Neural cell (in vitro differentiated cells): ENCODE data around the gene TPT1. TPM values are rescaled to one million over a fixed set of nuclear protein-coding genes. Genes with fewer than 3 reads are reported as not detected.

Experiments
- H2AFZ ChIP-seq: fragments of 200-600, 300-800 bp; sonication (generic), shearing (Covaris generic); 2 replicates; pipeline ENCODE4 v1.6.0; 2014; ENCODE audit warnings: low read depth, mild to moderate bottlenecking, antibody characterized with exemption, low read length, moderate library complexity
- H3F3A ChIP-seq: fragments of 200-600 bp; shearing (Covaris generic); 2 replicates; pipeline ENCODE4 v1.6.1; 2016; ENCODE audit warnings: mild to moderate bottlenecking, moderate library complexity, mixed read lengths, antibody characterized with exemption, low read length; ENCODE audit not compliant: insufficient read depth, poor library complexity, severe bottlenecking
- H3K27ac ChIP-seq: fragments of 200-600, 300-800 bp; sonication (generic), shearing (Covaris generic); 2 replicates; pipeline ENCODE4 v1.5.1; 2014; ENCODE audit warnings: mild to moderate bottlenecking, low read length, moderate library complexity
- H3K27me3 ChIP-seq: fragments of 300-800, 200-600 bp; sonication (generic), shearing (Covaris generic); 2 replicates; pipeline ENCODE4 v1.6.0; 2014; ENCODE audit warnings: mild to moderate bottlenecking, low read depth, low read length, moderate library complexity; ENCODE audit not compliant: insufficient read depth
- H3K36me3 ChIP-seq: fragments of 300-800, 200-600 bp; sonication (generic), shearing (Covaris generic); 2 replicates; pipeline ENCODE4 v1.5.1; 2014; ENCODE audit warnings: mild to moderate bottlenecking, antibody characterized with exemption, low read length, moderate library complexity; ENCODE audit not compliant: insufficient read depth
- H3K4me2 ChIP-seq: fragments of 300-800, 200-600 bp; sonication (generic), shearing (Covaris generic); 2 replicates; pipeline ENCODE4 v1.6.0; 2014; ENCODE audit warnings: mild to moderate bottlenecking, low read length
- H3K4me3 ChIP-seq: fragments of 300-800, 200-600 bp; sonication (generic), shearing (Covaris generic); 2 replicates; pipeline ENCODE4 v1.5.1; 2014; ENCODE audit warnings: mild to moderate bottlenecking, low read length, moderate library complexity
- H3K79me2 ChIP-seq: fragments of 200-600 bp; shearing (Covaris generic); replicated peaks from 2 replicates; pipeline ENCODE4 v1.6.0; 2014; ENCODE audit warnings: mild to moderate bottlenecking, low read length, moderate library complexity; ENCODE audit not compliant: insufficient read depth
- H3K9ac ChIP-seq: fragments of 300-800, 200-600 bp; sonication (generic), shearing (Covaris generic); 2 replicates; pipeline ENCODE4 v1.6.1; 2016; ENCODE audit warnings: mild to moderate bottlenecking, low read length, mixed read lengths
- H3K9me2 ChIP-seq: fragments of 200-600 bp; shearing (Covaris generic); 2 replicates; pipeline ENCODE4 v1.6.1; 2016; ENCODE audit warnings: mild to moderate bottlenecking, low read length, mixed read lengths; ENCODE audit not compliant: insufficient read depth
- H3K9me3 ChIP-seq: fragments of 200-600, 300-800 bp; sonication (generic), shearing (Covaris generic); 2 replicates; pipeline ENCODE4 v1.6.1; 2016; ENCODE audit warnings: mild to moderate bottlenecking, mixed run types, low read length, moderate library complexity, mixed read lengths
- H4K20me1 ChIP-seq: fragments of 200-600 bp; shearing (Covaris generic); 2 replicates; pipeline ENCODE4 v1.6.1; 2016; ENCODE audit warnings: mild to moderate bottlenecking, mixed run types; ENCODE audit not compliant: insufficient read depth
- CTCF ChIP-seq: fragments of 450-650 bp; IDR thresholded peaks from 2 replicates; pipeline ENCODE4 v1.5.1; 2014; ENCODE audit warnings: antibody characterized with exemption, mild to moderate bottlenecking, moderate library complexity; ENCODE audit not compliant: poor library complexity, severe bottlenecking
- EP300 ChIP-seq: fragments of 450-650 bp; conservative IDR thresholded peaks from 2 replicates; pipeline ENCODE4 v1.6.1; 2014; ENCODE audit warnings: antibody characterized with exemption, mild to moderate bottlenecking, moderate library complexity; ENCODE audit not compliant: poor library complexity, severe bottlenecking
- EZH2 ChIP-seq: fragments of 200-600, 300-800 bp; shearing (Covaris generic), sonication (generic); IDR thresholded peaks from 2 replicates; pipeline ENCODE4 v1.6.1; 2014; ENCODE audit warnings: antibody characterized with exemption, low read length, borderline replicate concordance, mild to moderate bottlenecking; ENCODE audit not compliant: insufficient read depth, poor library complexity, severe bottlenecking
- MXI1 ChIP-seq: fragments of 450-650 bp; conservative IDR thresholded peaks from 2 replicates; pipeline ENCODE4 v1.6.1; 2014; ENCODE audit warnings: antibody characterized with exemption, mild to moderate bottlenecking; ENCODE audit not compliant: poor library complexity, severe bottlenecking
- POLR2AphosphoS5 ChIP-seq: IDR thresholded peaks from 2 replicates; pipeline ENCODE4 v1.6.1; 2012
- RAD21 ChIP-seq: fragments of 450-650 bp; conservative IDR thresholded peaks from 2 replicates; pipeline ENCODE4 v1.6.1; 2014; ENCODE audit warnings: antibody characterized with exemption, mild to moderate bottlenecking, moderate library complexity
- REST ChIP-seq: IDR thresholded peaks from 2 replicates; pipeline ENCODE4 v1.6.1; 2012; ENCODE audit warnings: borderline replicate concordance
- SMC3 ChIP-seq: fragments of 450-650 bp; conservative IDR thresholded peaks from 2 replicates; pipeline ENCODE4 v1.6.1; 2014; ENCODE audit warnings: antibody characterized with exemption, mild to moderate bottlenecking, moderate library complexity; ENCODE audit not compliant: poor library complexity
- TAF1 ChIP-seq: IDR thresholded peaks from 2 replicates; pipeline ENCODE4 v1.6.1; 2012; ENCODE audit warnings: low read depth
- polyA plus RNA-seq: library from polyadenylated mRNA; depleted of rRNA; stranded (reverse); fragments of >200 nt; gene quantifications from 2 replicates; pipeline ENCODE4 v1.2.3, GENCODE V29; 2014

The TPT1 gene
- polyA plus RNA-seq, 1 donor from 2014 or later = 2,071 TPM

GRCh38 chr13:45316338-45316737 is 24.6 kb downstream of the TPT1 start:
- Histone ChIP-seq H3K27me3 (no peaks in the 10 kb centered on the region), H3K9me3 (no peaks in the 10 kb centered on the region), H2AFZ (no peak overlapping the region), H3K27ac (no peak overlapping the region), H3F3A (no peaks in the 10 kb centered on the region), H3K36me3 (no peaks in the 10 kb centered on the region), H4K20me1 (no peaks in the 10 kb centered on the region), H3K79me2 (no peaks in the 10 kb centered on the region), H3K4me3 (no peak overlapping the region), H3K9me2 (no peaks in the 10 kb centered on the region), H3K4me2 (no peak overlapping the region), H3K9ac (no peak overlapping the region)
- TF ChIP-seq MXI1 (no peak), EP300 (no peak), POLR2AphosphoS5 (no peak), SMC3 (no peak), EZH2 (no peak), TAF1 (no peak), REST (no peak), CTCF (no peak), RAD21 (no peak)

GRCh38 chr13:45315520-45316167 is 25.3 kb downstream of the TPT1 start:
- H3F3A ChIP-seq = no peaks in the 10 kb centered on the region
- no peaks in the 10 kb centered on the region for H3K9me2 ChIP-seq
- no peak overlapping the region for H3K4me2 ChIP-seq
- H3K27me3 ChIP-seq = no peaks in the 10 kb centered on the region
- H3K36me3 ChIP-seq = no peaks in the 10 kb centered on the region
- TF ChIP-seq CTCF = no peak
- no peak for TF ChIP-seq SMC3
- no peak for TF ChIP-seq MXI1
- no peak for TF ChIP-seq POLR2AphosphoS5
- no peak for TF ChIP-seq RAD21
- no peak for TF ChIP-seq REST
- no peak for TF ChIP-seq EP300
- TF ChIP-seq EZH2 = no peak
- no peak for TF ChIP-seq TAF1
- H3K4me3 ChIP-seq = no peak overlapping the region
- no peaks in the 10 kb centered on the region for H4K20me1 ChIP-seq
- H3K9me3 ChIP-seq = no peaks in the 10 kb centered on the region
- H2AFZ ChIP-seq = no peak overlapping the region
- H3K27ac ChIP-seq = no peak overlapping the region
- H3K79me2 ChIP-seq = no peaks in the 10 kb centered on the region
- H3K9ac ChIP-seq = no peak overlapping the region
